ENCODE measurements around the gene S100A3.
A peak's percentile ranks its signal among the peaks of the same experiment; 100 is the strongest.
"Not testable (repeated sequence)": the region's sequence is repeated elsewhere in the genome, so short reads cannot be mapped to it uniquely, and the experiment has no call there.

Gene S100A3

DNA sequence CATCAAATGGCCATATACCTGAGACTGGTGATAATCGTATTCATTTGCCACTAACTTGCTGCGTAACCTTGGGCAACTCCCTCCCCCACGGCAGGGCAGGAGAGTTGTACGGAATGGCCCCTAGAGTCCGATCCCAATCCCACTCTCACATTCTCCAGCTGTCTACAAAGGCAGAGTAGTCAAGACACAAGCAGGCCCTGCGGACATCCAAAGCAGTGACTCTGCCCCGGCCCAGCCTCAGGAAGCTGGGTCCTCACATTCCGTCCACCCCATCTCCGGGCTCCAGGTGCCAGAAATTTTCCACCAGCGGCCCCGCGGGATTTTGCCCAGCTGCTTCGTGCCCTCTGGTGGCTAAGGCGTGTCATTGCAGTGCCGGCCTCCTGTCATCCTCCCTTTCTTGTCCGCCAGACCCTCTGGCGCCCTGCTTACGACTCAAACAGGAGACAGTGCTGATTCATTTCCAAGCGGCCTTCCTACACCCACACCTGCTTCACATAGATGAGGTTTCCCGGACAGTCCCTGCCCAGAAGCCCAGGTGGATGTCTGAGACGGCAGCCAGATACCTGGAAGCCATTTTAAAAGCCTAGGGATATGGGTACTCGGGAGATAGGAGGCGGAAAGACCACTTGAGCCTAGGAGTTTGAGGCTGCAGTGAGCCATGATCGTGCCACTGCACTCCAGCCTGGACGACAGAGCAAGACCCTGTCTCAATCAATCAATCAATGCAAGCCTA is 19.5 kb upstream of the S100A3 start:
- DNase-seq, result peak; percentile 47

- no peak for DNase-seq
Observed at GRCh38 chr1:153567621-153568366, 18.7 kb upstream of the S100A3 start.

DNA sequence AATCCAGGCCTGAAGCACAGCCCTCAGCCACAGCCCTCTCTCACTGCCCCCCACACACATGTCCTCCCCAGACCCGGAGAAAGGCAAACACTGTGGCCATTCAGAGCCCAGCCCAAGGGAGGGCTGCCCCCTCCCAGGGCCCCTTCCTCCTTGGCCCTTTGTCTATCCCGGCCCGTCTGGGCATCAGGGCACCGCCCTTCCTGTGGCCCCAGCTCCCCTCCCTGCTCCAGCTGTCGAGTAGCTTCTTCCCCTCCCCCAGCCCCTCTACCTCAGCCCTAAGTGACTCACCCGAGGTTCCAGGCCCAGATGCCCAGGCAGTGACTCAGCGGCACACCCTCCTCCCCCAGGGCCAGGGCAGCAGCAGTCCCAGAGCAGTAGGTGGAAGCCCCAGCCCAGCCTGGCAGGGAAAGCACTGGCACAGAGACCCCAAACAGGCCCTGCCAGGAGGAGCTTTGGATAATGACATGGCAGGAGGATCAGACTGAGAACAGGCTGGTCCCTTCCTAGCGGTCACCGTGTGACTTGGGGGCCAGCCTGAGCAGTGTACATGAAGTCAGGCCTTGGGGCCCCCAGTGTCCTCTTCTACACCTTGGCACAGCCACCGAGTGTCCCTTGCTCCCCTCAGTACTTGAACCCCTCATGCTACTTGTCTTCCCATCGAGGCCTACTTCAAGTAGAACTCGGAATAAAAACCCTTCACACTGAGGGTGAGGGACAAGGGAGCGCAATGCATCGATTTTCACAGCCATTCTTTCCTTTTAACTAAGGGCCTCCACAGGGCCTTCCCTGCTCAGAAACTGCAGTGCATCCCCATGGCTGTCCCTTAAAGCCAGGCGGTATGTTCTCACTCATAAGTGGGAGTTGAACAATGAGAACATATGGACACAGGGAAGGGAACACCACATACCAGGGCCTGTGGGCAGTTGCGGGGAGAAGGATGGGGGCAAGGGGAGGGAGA is 17.6 kb upstream of the S100A3 start:
- no peak for DNase-seq

- no peak for DNase-seq
Observed at GRCh38 chr1:153565529-153566374, 16.7 kb upstream of the S100A3 start, which contains the start of gene S100A2. S100A2 (minus strand) TSS chr1:153565844; CDS start chr1:153563877, 1,967 bp downstream.

DNA sequence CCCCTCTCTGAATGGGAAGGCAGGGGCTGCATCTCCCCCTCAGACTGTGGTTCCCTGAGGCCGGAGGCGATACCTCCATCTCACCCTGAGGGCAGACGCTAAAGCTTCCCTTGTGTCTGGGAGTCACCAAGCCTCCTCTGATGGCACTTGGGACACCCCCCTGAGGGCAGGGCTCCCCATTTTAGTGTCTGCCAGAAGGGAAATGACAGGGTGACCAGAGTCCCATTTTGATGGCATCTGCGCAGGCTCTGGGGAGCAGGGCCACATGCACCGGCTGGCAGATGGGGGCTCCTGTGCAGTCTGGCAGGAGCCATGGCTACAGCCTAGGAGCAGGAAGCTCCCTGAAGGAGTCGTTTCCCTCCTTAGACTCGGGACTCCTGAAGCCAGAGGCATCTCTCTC is 14.9 kb upstream of the S100A3 start:
- no peak for DNase-seq

GRCh38 chr1:153563483-153563901 is 14.4 kb upstream of the S100A3 start:
- DNase-seq, result no peak

GRCh38 chr1:153562021-153562420 is 13.0 kb upstream of the S100A3 start:
- not testable (repeated sequence) for DNase-seq

DNA sequence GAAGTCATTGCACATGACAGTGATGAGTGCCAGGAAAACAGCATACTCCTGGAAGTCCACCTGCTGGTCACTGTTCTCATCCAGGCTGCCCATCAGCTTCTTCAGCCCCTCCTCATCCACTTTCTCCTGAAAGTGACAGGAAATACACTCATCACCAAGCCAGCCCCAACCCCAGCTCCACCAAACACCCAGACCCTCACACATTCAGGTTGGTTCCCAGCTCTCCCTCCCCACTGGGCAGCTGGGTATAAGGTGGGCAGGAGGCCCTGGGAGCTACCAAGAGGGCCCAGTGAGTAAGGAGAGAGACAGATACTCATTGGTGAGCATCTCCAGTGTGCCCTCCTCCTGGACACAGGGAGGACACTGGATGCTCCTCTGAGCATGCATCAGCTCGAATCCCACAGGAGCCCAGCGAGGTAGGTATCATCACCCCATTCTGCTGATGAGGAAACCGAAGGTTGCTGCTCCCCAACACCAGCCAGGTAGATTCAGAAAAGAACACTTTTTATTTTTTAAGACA is 12.5 kb upstream of the S100A3 start:
- DNase-seq, result no peak

DNA sequence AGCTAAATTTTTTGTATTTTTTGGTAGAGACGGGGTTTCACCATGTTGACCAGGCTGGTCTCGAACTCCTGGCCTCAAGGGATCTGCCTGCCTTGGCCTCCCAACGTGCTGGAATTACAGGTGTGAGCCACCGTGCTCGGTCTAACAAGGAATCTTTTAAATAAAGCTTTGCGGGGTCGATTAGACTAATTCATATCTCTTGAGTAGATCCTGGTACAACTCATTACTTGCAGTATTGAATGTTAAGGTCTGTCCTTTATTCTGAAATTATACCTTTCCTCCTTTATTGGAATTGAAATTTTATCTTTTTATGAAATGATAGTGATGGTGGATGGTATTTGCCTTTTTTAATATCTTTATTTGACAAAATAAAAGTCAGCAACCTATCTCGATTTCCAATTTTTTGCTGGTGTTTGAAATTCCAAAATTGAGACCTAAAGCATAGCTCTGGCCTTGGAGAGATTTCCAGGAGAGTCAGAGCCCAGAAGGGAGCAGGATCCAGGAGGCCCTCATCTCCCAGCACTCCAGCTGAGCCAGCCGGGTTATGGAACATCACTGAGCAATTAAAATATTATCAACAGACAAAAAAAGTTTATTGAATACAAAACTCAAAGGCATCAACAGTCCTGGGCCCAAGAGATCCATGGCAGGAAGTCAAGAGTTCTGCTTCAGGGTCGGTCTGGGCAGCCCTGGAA is 11.9 kb upstream of the S100A3 start:
- DNase-seq, result no peak

GRCh38 chr1:153560241-153560640 is 11.2 kb upstream of the S100A3 start:
- no peak for DNase-seq

- no peak for DNase-seq
Observed at GRCh38 chr1:153557877-153558276, 8.8 kb upstream of the S100A3 start.

- DNase-seq, result no peak
Observed at GRCh38 chr1:153556348-153556747, 7.3 kb upstream of the S100A3 start.

GRCh38 chr1:153553830-153554541 is 4.9 kb upstream of the S100A3 start:
- no peak for DNase-seq

DNA sequence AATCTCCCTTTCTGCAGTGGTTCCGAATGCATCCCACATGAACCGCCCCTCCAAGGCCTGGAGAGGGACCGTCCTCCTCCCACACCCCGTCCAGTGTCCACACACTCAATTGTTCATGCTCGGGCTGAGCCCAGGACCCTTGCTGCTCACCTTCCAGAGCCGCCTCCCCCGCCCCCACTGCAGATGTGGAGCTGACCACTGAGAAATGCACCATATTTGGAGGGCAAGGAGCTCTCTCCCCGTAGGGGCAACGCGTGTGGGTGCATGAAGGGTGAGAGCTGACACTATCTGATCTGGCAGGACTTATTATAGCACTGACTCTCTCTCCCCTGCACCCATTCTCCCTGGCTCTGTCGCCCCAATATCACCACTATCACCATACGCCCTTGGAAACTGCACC is 4.0 kb upstream of the S100A3 start:
- no peak for DNase-seq

DNA sequence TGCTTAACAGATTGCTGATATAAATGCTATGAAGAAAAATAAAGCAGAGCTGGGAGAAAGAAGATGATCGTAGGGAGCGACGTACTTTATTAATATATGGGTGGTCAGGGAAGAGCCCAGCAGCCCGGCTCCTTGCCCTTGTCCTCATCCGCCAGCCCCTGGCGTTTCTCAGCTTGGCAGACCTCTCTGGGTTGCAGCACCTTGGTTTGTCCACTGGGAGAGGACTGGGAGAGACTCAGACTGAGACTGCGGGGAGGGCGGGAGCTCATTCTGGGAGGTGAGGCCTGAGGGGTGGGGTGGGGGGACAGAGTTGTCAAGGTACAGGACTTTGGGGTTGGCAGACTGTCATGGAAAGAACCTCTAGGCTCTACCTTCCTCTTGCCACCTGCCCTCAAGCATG is 3.3 kb upstream of the S100A3 start:
- DNase-seq, result no peak

DNA sequence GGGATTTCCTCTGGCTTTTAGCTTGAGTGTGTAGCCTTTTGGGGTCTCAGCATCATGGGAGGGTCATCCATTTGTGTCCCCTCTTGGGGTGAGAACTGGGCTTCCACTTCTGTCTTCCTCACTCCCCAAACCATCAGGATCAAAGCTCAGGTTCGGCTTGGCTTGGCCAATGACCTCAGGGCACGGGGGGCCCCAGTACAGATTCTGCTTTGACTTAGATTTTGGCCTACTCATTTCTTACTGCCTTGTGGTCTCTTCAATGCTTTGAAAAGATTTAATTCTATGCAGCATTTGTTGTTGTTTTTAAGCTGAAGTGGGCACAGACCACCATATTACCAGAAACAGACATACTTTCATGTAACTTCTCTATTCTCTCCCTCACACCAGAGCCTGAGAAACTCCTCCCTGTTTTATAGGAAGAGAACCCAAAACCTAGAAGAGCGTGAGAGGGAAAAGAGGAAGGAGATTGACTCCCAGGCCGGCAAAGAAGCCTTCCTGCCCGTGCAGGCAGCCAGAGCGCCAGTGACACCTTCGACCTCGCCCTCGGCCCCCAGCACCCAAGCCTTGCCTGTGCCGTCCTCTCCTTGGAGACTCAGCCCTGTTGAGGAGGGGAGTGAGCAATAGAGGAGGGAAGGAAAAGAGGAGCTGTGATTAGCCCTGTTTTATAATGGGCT is 1.9 kb upstream of the S100A3 start:
- no peak for DNase-seq

DNA sequence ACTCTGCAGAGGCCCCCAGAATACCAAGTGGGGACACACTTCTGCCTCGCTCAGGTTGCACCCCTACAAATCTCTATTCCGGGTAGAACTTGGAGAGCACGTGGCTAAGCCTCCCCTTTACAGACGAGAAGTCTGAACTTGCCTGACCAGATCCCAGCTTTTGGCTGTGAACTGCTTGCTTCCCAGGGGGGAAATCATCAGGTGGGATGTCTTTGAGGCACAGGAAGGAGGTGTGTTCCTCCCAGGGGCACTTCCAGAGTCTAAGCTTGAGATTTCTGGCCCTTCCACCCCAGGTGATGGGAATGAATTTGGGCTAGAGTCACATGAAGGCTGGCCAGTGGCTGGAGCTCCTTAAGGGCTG is 1.3 kb upstream of the S100A3 start:
- DNase-seq, result no peak

- DNase-seq, result no peak
Observed at GRCh38 chr1:153549741-153550397, 811 bp upstream of the S100A3 start.

All from NCI-H1436 treated with DMSO at 0.1 percent for 48 hours (cell line).